ENCODE data around the gene COA1.

DNA sequence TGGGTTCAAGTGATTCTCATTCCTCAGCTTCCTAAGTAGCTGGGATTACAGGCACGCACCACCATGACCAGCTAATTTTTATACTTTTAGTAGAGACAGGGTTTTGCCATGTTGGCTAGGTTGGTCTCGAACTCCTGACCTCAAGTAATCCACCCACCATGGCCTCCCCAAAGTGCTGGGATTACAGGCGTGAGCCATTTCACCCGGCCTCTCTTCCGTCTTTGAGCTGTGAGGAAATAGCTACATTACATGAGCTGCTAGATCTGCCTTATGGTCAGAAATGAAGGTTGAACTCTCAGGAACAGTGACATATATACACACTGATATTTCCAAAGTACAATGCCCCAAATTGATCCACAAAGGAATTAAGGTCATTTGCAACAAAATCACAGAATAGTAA, 31.5 kb upstream of the COA1 start:
- no peak for TF ChIP-seq RAD21 (conservative IDR thresholded peaks at IDR 0.05)
- TF ChIP-seq, protein P1, sequence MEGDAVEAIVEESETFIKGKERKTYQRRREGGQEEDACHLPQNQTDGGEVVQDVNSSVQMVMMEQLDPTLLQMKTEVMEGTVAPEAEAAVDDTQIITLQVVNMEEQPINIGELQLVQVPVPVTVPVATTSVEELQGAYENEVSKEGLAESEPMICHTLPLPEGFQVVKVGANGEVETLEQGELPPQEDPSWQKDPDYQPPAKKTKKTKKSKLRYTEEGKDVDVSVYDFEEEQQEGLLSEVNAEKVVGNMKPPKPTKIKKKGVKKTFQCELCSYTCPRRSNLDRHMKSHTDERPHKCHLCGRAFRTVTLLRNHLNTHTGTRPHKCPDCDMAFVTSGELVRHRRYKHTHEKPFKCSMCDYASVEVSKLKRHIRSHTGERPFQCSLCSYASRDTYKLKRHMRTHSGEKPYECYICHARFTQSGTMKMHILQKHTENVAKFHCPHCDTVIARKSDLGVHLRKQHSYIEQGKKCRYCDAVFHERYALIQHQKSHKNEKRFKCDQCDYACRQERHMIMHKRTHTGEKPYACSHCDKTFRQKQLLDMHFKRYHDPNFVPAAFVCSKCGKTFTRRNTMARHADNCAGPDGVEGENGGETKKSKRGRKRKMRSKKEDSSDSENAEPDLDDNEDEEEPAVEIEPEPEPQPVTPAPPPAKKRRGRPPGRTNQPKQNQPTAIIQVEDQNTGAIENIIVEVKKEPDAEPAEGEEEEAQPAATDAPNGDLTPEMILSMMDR (IDR thresholded peaks at IDR 0.05; ENCODE audit: poor library complexity, severe bottlenecking), result no peak
- no peak for TF ChIP-seq TAF1 (IDR thresholded peaks at IDR 0.05; ENCODE audit: low read depth)
- TF ChIP-seq EZH2 (IDR thresholded peaks at IDR 0.05; ENCODE audit: borderline replicate concordance, insufficient read depth, low read length, poor library complexity, severe bottlenecking), result no peak
- TF ChIP-seq SMC3 (conservative IDR thresholded peaks at IDR 0.05; ENCODE audit: poor library complexity), result no peak

Data from neural cell (in vitro differentiated cells).